Mononuclear cell (primary cell): ENCODE measurements around the gene SIAH3. TPM values are rescaled to one million over a fixed set of nuclear protein-coding genes. Genes with fewer than 3 reads are reported as not detected.

Experiments
- H3K27me3 ChIP-seq: 2 replicates; pipeline ENCODE4 v1.6.0; 2011; ENCODE audit warnings: low read length, control low read depth; ENCODE audit not compliant: insufficient read depth
- H3K4me1 ChIP-seq: 2 replicates; pipeline ENCODE4 v1.5.1; 2011; ENCODE audit warnings: mild to moderate bottlenecking, low read length, control low read depth; ENCODE audit not compliant: insufficient read depth
- H3K4me3 ChIP-seq: 2 replicates; pipeline ENCODE4 v1.5.1; 2011; ENCODE audit warnings: mild to moderate bottlenecking, low read length, moderate library complexity
- H3K9me3 ChIP-seq: 2 replicates; pipeline ENCODE4 v1.5.1; 2011; ENCODE audit warnings: low read depth, mild to moderate bottlenecking, control low read depth, low read length
- total RNA-seq: library from RNA; depleted of rRNA; stranded (reverse); fragments of >200 nt; gene quantifications from one replicate; pipeline ENCODE4 v1.2.3, GENCODE V29; 2012

Gene SIAH3
- total RNA-seq, 1 donor: 0.31 TPM

GRCh38 chr13:45786293-45786920 lies 65.1 kb downstream of the SIAH3 start:
- no peaks in the 10 kb centered on the region for H3K4me1 ChIP-seq
- H3K4me3 ChIP-seq: no peak overlapping the region
- H3K9me3 ChIP-seq: no peaks in the 10 kb centered on the region
- no peaks in the 10 kb centered on the region for H3K27me3 ChIP-seq

GRCh38 chr13:45784755-45785675 lies 66.5 kb downstream of the SIAH3 start:
- Histone ChIP-seq H3K4me3 (no peak overlapping the region), H3K27me3 (no peaks in the 10 kb centered on the region), H3K9me3 (no peaks in the 10 kb centered on the region), H3K4me1 (no peaks in the 10 kb centered on the region)

GRCh38 chr13:45783346-45784043 lies 68.1 kb downstream of the SIAH3 start:
- H3K4me1 ChIP-seq: no peaks in the 10 kb centered on the region
- no peaks in the 10 kb centered on the region for H3K27me3 ChIP-seq
- no peak overlapping the region for H3K4me3 ChIP-seq
- H3K9me3 ChIP-seq: no peaks in the 10 kb centered on the region

GRCh38 chr13:45782327-45783045 lies 69.1 kb downstream of the SIAH3 start:
- Histone ChIP-seq H3K4me1 (no peaks in the 10 kb centered on the region), H3K4me3 (no peak overlapping the region), H3K9me3 (no peaks in the 10 kb centered on the region), H3K27me3 (no peaks in the 10 kb centered on the region)

- H3K4me3 ChIP-seq: no peak overlapping the region
- H3K27me3 ChIP-seq: no peaks in the 10 kb centered on the region
- H3K4me1 ChIP-seq: no peaks in the 10 kb centered on the region
- no peaks in the 10 kb centered on the region for H3K9me3 ChIP-seq
These were observed 69.8 kb downstream of the SIAH3 start for GRCh38 chr13:45781553-45782326.

GRCh38 chr13:45779901-45780300 lies 71.7 kb downstream of the SIAH3 start:
- H3K4me1 ChIP-seq: no peaks in the 10 kb centered on the region
- no peaks in the 10 kb centered on the region for H3K9me3 ChIP-seq
- no peak overlapping the region for H3K4me3 ChIP-seq
- H3K27me3 ChIP-seq: no peaks in the 10 kb centered on the region

- Histone ChIP-seq H3K9me3 (no peaks in the 10 kb centered on the region), H3K4me3 (no peak overlapping the region), H3K4me1 (no peaks in the 10 kb centered on the region), H3K27me3 (no peaks in the 10 kb centered on the region)
These were observed 72.7 kb downstream of the SIAH3 start for GRCh38 chr13:45778882-45779281.

- H3K27me3 ChIP-seq: no peaks in the 10 kb centered on the region
- H3K9me3 ChIP-seq: no peaks in the 10 kb centered on the region
- H3K4me3 ChIP-seq: no peak overlapping the region
- no peaks in the 10 kb centered on the region for H3K4me1 ChIP-seq
These were observed 74.8 kb downstream of the SIAH3 start for GRCh38 chr13:45776748-45777147.

GRCh38 chr13:45775401-45775963 lies 76.1 kb downstream of the SIAH3 start:
- no peaks in the 10 kb centered on the region for H3K27me3 ChIP-seq
- no peaks in the 10 kb centered on the region for H3K4me1 ChIP-seq
- no peak overlapping the region for H3K4me3 ChIP-seq
- no peaks in the 10 kb centered on the region for H3K9me3 ChIP-seq

GRCh38 chr13:45773944-45774343 lies 77.6 kb downstream of the SIAH3 start:
- Histone ChIP-seq H3K4me3 (no peak overlapping the region), H3K27me3 (no peaks in the 10 kb centered on the region), H3K4me1 (peaks cover 2% of the 10 kb centered on the region), H3K9me3 (no peaks in the 10 kb centered on the region)

GRCh38 chr13:45773236-45773635 lies 78.3 kb downstream of the SIAH3 start:
- Histone ChIP-seq H3K4me3 (no peak overlapping the region), H3K4me1 (peaks cover 7% of the 10 kb centered on the region), H3K27me3 (no peaks in the 10 kb centered on the region), H3K9me3 (no peaks in the 10 kb centered on the region)

- no peaks in the 10 kb centered on the region for H3K27me3 ChIP-seq
- no peaks in the 10 kb centered on the region for H3K9me3 ChIP-seq
- peaks cover 7% of the 10 kb centered on the region for H3K4me1 ChIP-seq
- no peak overlapping the region for H3K4me3 ChIP-seq
These were observed 80.7 kb downstream of the SIAH3 start for GRCh38 chr13:45770886-45771285.

GRCh38 chr13:45768656-45769479 lies 82.7 kb downstream of the SIAH3 start:
- Histone ChIP-seq H3K4me3 (no peak overlapping the region), H3K4me1 (peaks cover 7% of the 10 kb centered on the region), H3K9me3 (no peaks in the 10 kb centered on the region)

More at GRCh38 chr13:45768656-45769479, 82.7 kb downstream of the SIAH3 start:
- H3K27me3 ChIP-seq: no peaks in the 10 kb centered on the region
